HepG2 (cell line): ENCODE data around the gene CD40. TPM values are rescaled to one million over a fixed set of nuclear protein-coding genes. Genes with fewer than 3 reads are reported as not detected.

Source experiments
- CHD2 ChIP-seq: IDR thresholded peaks from 2 replicates; pipeline ENCODE4 v1.6.1; 2011; ENCODE audit warnings: low read depth, low read length, improper control_type of control experiment
- GZF1 ChIP-seq: sonication (generic); formaldehyde crosslinking; IDR thresholded peaks from 2 replicates; pipeline ENCODE4 v1.5.1; 2020; ENCODE audit warnings: mild to moderate bottlenecking, missing genetic modification reagents
- KDM5B ChIP-seq: sonication (generic); formaldehyde crosslinking; IDR thresholded peaks from 2 replicates; pipeline ENCODE4 v1.4.0; 2020; ENCODE audit warnings: missing genetic modification reagents, mild to moderate bottlenecking, borderline replicate concordance
- MBNL3 ChIP-seq: fragments of 250-450 bp; sonication (Bioruptor Pico); conservative IDR thresholded peaks from 2 replicates; pipeline ENCODE4 v1.8.0; 2022; ENCODE audit warnings: mild to moderate bottlenecking, inconsistent platforms
- PCBP1 ChIP-seq: fragments of 200-400 bp; formaldehyde crosslinking; IDR thresholded peaks from 2 replicates; pipeline ENCODE4 v1.6.1; 2017; ENCODE audit warnings: mild to moderate bottlenecking, low read depth, low read length, borderline replicate concordance
- POLR2AphosphoS2 ChIP-seq: IDR thresholded peaks from 2 replicates; pipeline ENCODE4 v1.6.1; 2011; ENCODE audit warnings: low read depth, low read length, improper control_type of control experiment
- RAD51 ChIP-seq: fragments of 450-650 bp; IDR thresholded peaks from 2 replicates; pipeline ENCODE4 v1.6.1; 2016; ENCODE audit warnings: borderline replicate concordance
- RFXAP ChIP-seq: sonication (generic); formaldehyde crosslinking; IDR thresholded peaks from 2 replicates; pipeline ENCODE4 v1.4.0; 2020; ENCODE audit warnings: missing genetic modification reagents, borderline replicate concordance
- SALL2 ChIP-seq: sonication (generic); formaldehyde crosslinking; IDR thresholded peaks from 2 replicates; pipeline ENCODE4 v1.8.1; 2023; ENCODE audit warnings: mild to moderate bottlenecking, missing genetic modification reagents, inconsistent platforms
- TRIM24 ChIP-seq: sonication (generic); formaldehyde crosslinking; IDR thresholded peaks from 2 replicates; pipeline ENCODE4 v1.8.0; 2022; ENCODE audit warnings: mild to moderate bottlenecking, missing genetic modification reagents
- U2AF2 ChIP-seq: fragments of 200-400 bp; formaldehyde crosslinking; IDR thresholded peaks from 2 replicates; pipeline ENCODE4 v1.6.1; 2017; ENCODE audit warnings: low read depth, mild to moderate bottlenecking, low read length
- ZBTB42 ChIP-seq: sonication (generic); formaldehyde crosslinking; IDR thresholded peaks from 2 replicates; pipeline ENCODE4 v1.5.0; 2020; ENCODE audit warnings: mild to moderate bottlenecking, missing genetic modification reagents
- ZNF3 ChIP-seq: IDR thresholded peaks from 2 replicates; pipeline ENCODE4 v1.7.0; 2017; ENCODE audit warnings: inconsistent platforms
- ZNF354B ChIP-seq: sonication (generic); formaldehyde crosslinking; IDR thresholded peaks from 2 replicates; pipeline ENCODE4 v1.8.0; 2022; ENCODE audit warnings: mild to moderate bottlenecking, missing genetic modification reagents
- ZNF383 ChIP-seq: sonication (generic); formaldehyde crosslinking; IDR thresholded peaks from 2 replicates; pipeline ENCODE4 v1.4.0; 2020; ENCODE audit warnings: missing genetic modification reagents, mild to moderate bottlenecking, borderline replicate concordance
- ZNF605 ChIP-seq: sonication (generic); formaldehyde crosslinking; IDR thresholded peaks from 2 replicates; pipeline ENCODE4 v1.8.0; 2022; ENCODE audit warnings: mild to moderate bottlenecking, missing genetic modification reagents
- polyA plus RNA-seq, 8 experiments: library from polyadenylated mRNA; depleted of rRNA in 3 of 8; stranded (reverse) in 7 of 8; unstranded in 1 of 8; fragments of >200 nt; fragmentation: Illumina TruSeq in 4 of 8; extraction: Trizol in 4 of 8; gene quantifications; 2 replicates each; pipeline versions ENCODE4 v1.2.1 to v1.2.3, GENCODE V29; 2011 to 2016; ENCODE audit warnings: low read depth in 4 of 8, missing spikeins in 1 of 8, mixed read lengths in 1 of 8; ENCODE audit not compliant: insufficient read depth in 1 of 8
- total RNA-seq, 5 experiments: library from RNA; depleted of rRNA; stranded (reverse); fragments of >200 nt; fragmentation: Illumina TruSeq; extraction: Trizol; gene quantifications; 2 replicates each; pipeline ENCODE4 v1.2.3, GENCODE V29; 2016; ENCODE audit warnings: low read depth in 1 of 5
- TF ChIP-seq, protein P1 (sequence below): sonication (generic); formaldehyde crosslinking; IDR thresholded peaks from 2 replicates; pipeline ENCODE4 v1.4.0; 2020; ENCODE audit warnings: missing genetic modification reagents, borderline replicate concordance
- TF ChIP-seq, protein P2 (sequence below): sonication (generic); formaldehyde crosslinking; IDR thresholded peaks from 2 replicates; pipeline ENCODE4 v1.4.0; 2020; ENCODE audit warnings: missing genetic modification reagents, borderline replicate concordance

CD40 gene
- total and polyA plus RNA-seq, 2 of the 13 experiments (the other 11 are each of a cell fraction or from before 2014, with no cell fraction given), result 4.6 to 13.4 TPM

DNA sequence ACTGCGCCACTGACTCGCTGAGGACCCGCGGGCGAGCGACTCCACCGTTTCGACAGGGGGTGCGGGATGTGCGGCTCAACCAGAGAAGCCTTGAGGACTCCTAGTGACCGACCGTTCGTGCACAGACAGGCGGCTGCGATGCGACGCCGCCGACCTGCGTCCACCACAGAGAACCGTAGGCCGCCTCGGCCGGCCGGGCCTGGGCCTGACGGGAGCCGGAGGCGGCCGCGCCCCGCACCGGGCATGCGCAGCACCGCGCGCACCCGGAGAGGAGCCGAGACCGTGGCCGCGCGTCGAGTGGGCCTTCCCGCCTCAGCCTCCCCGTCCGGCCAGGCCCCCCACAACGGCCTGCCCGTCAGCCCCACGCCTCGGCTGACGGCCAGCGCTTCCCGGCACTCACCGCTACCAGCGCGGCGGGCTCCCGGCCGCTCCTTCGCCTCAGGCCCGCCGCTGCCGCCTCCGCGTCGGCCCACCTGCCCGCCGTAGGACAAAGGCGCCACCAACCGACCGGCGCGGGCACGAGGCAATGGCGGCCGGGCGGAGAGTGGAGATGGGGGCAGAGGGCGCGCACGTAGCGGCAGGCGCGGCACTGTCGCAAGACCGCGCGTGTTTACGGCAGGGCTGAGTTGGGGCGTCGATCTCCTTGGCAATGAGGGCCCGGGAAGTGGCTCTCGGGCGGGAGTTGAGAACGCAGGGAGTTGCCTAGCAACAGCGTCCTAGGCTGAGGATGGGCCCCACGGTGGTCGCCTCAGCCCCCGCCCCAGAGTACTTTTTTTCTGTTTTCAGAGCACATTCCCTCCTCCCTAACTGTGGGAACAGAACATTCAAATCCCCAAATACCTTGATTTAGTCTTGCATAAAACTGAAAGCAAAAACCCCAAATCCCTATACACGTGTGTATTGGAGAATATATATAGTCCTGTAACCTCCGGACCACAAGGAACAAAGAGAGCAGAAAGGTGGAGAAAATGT lies 28.4 kb upstream of the CD40 start, which contains the start of gene NCOA5 (continued):
- TF ChIP-seq TRIM24 (no peak), ZNF383 (0 out of 2 replicates have a peak, but pooled peaks have one; percentile 9), RFXAP (CRISPR knock-in tag) (peak; percentile 95), U2AF2 (peak; percentile 94), POLR2AphosphoS2 (peak; percentile 94), GZF1 (peak; percentile 89; the same call in 1 of the 2 replicates), ZNF605 (0 out of 2 replicates have a peak, but pooled peaks have one; percentile 24), SALL2 (CRISPR knock-in tag) (peak; percentile 98), ZNF354B (CRISPR knock-in tag) (peak; percentile 93), MBNL3 (CRISPR knock-in tag) (no peak), ZNF3 (CRISPR knock-in tag) (peak; percentile 15; the same call in 1 of the 2 replicates), ZBTB42 (CRISPR knock-in tag) (no peak; the same call in 1 of the 2 replicates), PCBP1 (0 out of 2 replicates have a peak, but pooled peaks have one; percentile 51), KDM5B (CRISPR knock-in tag) (peak; percentile 98), RAD51 (no peak), CHD2 (peak; percentile 57)
- TF ChIP-seq, protein P1, sequence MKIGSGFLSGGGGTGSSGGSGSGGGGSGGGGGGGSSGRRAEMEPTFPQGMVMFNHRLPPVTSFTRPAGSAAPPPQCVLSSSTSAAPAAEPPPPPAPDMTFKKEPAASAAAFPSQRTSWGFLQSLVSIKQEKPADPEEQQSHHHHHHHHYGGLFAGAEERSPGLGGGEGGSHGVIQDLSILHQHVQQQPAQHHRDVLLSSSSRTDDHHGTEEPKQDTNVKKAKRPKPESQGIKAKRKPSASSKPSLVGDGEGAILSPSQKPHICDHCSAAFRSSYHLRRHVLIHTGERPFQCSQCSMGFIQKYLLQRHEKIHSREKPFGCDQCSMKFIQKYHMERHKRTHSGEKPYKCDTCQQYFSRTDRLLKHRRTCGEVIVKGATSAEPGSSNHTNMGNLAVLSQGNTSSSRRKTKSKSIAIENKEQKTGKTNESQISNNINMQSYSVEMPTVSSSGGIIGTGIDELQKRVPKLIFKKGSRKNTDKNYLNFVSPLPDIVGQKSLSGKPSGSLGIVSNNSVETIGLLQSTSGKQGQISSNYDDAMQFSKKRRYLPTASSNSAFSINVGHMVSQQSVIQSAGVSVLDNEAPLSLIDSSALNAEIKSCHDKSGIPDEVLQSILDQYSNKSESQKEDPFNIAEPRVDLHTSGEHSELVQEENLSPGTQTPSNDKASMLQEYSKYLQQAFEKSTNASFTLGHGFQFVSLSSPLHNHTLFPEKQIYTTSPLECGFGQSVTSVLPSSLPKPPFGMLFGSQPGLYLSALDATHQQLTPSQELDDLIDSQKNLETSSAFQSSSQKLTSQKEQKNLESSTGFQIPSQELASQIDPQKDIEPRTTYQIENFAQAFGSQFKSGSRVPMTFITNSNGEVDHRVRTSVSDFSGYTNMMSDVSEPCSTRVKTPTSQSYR (CRISPR knock-in tag), result peak; percentile 69; the same call in 1 of the 2 replicates
- TF ChIP-seq, protein P2, sequence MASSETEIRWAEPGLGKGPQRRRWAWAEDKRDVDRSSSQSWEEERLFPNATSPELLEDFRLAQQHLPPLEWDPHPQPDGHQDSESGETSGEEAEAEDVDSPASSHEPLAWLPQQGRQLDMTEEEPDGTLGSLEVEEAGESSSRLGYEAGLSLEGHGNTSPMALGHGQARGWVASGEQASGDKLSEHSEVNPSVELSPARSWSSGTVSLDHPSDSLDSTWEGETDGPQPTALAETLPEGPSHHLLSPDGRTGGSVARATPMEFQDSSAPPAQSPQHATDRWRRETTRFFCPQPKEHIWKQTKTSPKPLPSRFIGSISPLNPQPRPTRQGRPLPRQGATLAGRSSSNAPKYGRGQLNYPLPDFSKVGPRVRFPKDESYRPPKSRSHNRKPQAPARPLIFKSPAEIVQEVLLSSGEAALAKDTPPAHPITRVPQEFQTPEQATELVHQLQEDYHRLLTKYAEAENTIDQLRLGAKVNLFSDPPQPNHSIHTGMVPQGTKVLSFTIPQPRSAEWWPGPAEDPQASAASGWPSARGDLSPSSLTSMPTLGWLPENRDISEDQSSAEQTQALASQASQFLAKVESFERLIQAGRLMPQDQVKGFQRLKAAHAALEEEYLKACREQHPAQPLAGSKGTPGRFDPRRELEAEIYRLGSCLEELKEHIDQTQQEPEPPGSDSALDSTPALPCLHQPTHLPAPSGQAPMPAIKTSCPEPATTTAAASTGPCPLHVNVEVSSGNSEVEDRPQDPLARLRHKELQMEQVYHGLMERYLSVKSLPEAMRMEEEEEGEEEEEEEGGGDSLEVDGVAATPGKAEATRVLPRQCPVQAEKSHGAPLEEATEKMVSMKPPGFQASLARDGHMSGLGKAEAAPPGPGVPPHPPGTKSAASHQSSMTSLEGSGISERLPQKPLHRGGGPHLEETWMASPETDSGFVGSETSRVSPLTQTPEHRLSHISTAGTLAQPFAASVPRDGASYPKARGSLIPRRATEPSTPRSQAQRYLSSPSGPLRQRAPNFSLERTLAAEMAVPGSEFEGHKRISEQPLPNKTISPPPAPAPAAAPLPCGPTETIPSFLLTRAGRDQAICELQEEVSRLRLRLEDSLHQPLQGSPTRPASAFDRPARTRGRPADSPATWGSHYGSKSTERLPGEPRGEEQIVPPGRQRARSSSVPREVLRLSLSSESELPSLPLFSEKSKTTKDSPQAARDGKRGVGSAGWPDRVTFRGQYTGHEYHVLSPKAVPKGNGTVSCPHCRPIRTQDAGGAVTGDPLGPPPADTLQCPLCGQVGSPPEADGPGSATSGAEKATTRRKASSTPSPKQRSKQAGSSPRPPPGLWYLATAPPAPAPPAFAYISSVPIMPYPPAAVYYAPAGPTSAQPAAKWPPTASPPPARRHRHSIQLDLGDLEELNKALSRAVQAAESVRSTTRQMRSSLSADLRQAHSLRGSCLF (CRISPR knock-in tag), result no peak
